ENCODE data around the gene PPP2R5C. TPM values are rescaled to one million over a fixed set of nuclear protein-coding genes. Genes with fewer than 3 reads are reported as not detected.

Gene PPP2R5C
- polyA plus RNA-seq, 1 donor from 2014 or later, result 111 TPM

GRCh38 chr14:101763941-101764709 is 2.6 kb downstream of the PPP2R5C start:
- no peaks in the 10 kb centered on the region for H3F3A ChIP-seq (ENCODE audit: insufficient read depth, low read length, poor library complexity, severe bottlenecking)
- H3K4me3 ChIP-seq (ENCODE audit: low read length), result no peak overlapping the region
- H3K4me2 ChIP-seq (ENCODE audit: low read length), result no peak overlapping the region
- H3K27me3 ChIP-seq (ENCODE audit: insufficient read depth, low read depth, low read length), result no peaks in the 10 kb centered on the region
- H3K9me2 ChIP-seq (ENCODE audit: insufficient read depth, low read length), result no peaks in the 10 kb centered on the region
- H3K9ac ChIP-seq (ENCODE audit: low read length), result no peak overlapping the region
- H3K9me3 ChIP-seq (ENCODE audit: low read length), result no peaks in the 10 kb centered on the region
- TF ChIP-seq EP300 (conservative IDR thresholded peaks at IDR 0.05; ENCODE audit: poor library complexity, severe bottlenecking) (no peak), POLR2AphosphoS5 (IDR thresholded peaks at IDR 0.05) (no peak), EZH2 (IDR thresholded peaks at IDR 0.05; ENCODE audit: borderline replicate concordance, insufficient read depth, low read length, poor library complexity, severe bottlenecking) (no peak), MXI1 (conservative IDR thresholded peaks at IDR 0.05; ENCODE audit: poor library complexity, severe bottlenecking) (no peak), TAF1 (IDR thresholded peaks at IDR 0.05; ENCODE audit: low read depth) (no peak), SMC3 (conservative IDR thresholded peaks at IDR 0.05; ENCODE audit: poor library complexity) (no peak), RAD21 (conservative IDR thresholded peaks at IDR 0.05) (no peak), REST (IDR thresholded peaks at IDR 0.05; ENCODE audit: borderline replicate concordance) (no peak), CTCF (IDR thresholded peaks at IDR 0.05; ENCODE audit: poor library complexity, severe bottlenecking) (no peak)
- no peak overlapping the region for H3K27ac ChIP-seq (ENCODE audit: low read length)
- no peaks in the 10 kb centered on the region for H3K79me2 ChIP-seq (replicated peaks; ENCODE audit: insufficient read depth, low read length)
- no peaks in the 10 kb centered on the region for H3K36me3 ChIP-seq (ENCODE audit: insufficient read depth, low read length)
- no peaks in the 10 kb centered on the region for H4K20me1 ChIP-seq (ENCODE audit: insufficient read depth)
- H2AFZ ChIP-seq (ENCODE audit: low read depth, low read length), result no peak overlapping the region

GRCh38 chr14:101767618-101768362 is 6.3 kb downstream of the PPP2R5C start:
- Histone ChIP-seq H4K20me1 (ENCODE audit: insufficient read depth) (no peaks in the 10 kb centered on the region), H3K79me2 (replicated peaks; ENCODE audit: insufficient read depth, low read length) (no peaks in the 10 kb centered on the region), H3K27ac (ENCODE audit: low read length) (no peak overlapping the region), H3K4me2 (ENCODE audit: low read length) (no peak overlapping the region), H3K9ac (ENCODE audit: low read length) (no peak overlapping the region), H3K36me3 (ENCODE audit: insufficient read depth, low read length) (no peaks in the 10 kb centered on the region), H3K9me3 (ENCODE audit: low read length) (no peaks in the 10 kb centered on the region), H3F3A (ENCODE audit: insufficient read depth, low read length, poor library complexity, severe bottlenecking) (no peaks in the 10 kb centered on the region), H3K9me2 (ENCODE audit: insufficient read depth, low read length) (no peaks in the 10 kb centered on the region), H2AFZ (ENCODE audit: low read depth, low read length) (no peak overlapping the region), H3K27me3 (ENCODE audit: insufficient read depth, low read depth, low read length) (no peaks in the 10 kb centered on the region), H3K4me3 (ENCODE audit: low read length) (no peak overlapping the region)
- TF ChIP-seq TAF1 (IDR thresholded peaks at IDR 0.05; ENCODE audit: low read depth), result no peak
- TF ChIP-seq SMC3 (conservative IDR thresholded peaks at IDR 0.05; ENCODE audit: poor library complexity), result no peak
- no peak for TF ChIP-seq EP300 (conservative IDR thresholded peaks at IDR 0.05; ENCODE audit: poor library complexity, severe bottlenecking)
- no peak for TF ChIP-seq REST (IDR thresholded peaks at IDR 0.05; ENCODE audit: borderline replicate concordance)
- TF ChIP-seq RAD21 (conservative IDR thresholded peaks at IDR 0.05), result no peak
- TF ChIP-seq MXI1 (conservative IDR thresholded peaks at IDR 0.05; ENCODE audit: poor library complexity, severe bottlenecking), result no peak
- TF ChIP-seq CTCF (IDR thresholded peaks at IDR 0.05; ENCODE audit: poor library complexity, severe bottlenecking), result no peak
- no peak for TF ChIP-seq POLR2AphosphoS5 (IDR thresholded peaks at IDR 0.05)
- no peak for TF ChIP-seq EZH2 (IDR thresholded peaks at IDR 0.05; ENCODE audit: borderline replicate concordance, insufficient read depth, low read length, poor library complexity, severe bottlenecking)
